TTC549 (cell line): ENCODE results near the gene TLR2.
"Not testable (repeated sequence)": the region's sequence is repeated elsewhere in the genome, so short reads cannot be mapped to it uniquely, and the experiment has no call there.

Experiments used
- FAIRE-seq: peaks from 2 replicates; lab custom pipeline; 2012; peaks lifted over from hg19 to GRCh38; lab: Jason Lieb, UNC

The TLR2 gene

DNA sequence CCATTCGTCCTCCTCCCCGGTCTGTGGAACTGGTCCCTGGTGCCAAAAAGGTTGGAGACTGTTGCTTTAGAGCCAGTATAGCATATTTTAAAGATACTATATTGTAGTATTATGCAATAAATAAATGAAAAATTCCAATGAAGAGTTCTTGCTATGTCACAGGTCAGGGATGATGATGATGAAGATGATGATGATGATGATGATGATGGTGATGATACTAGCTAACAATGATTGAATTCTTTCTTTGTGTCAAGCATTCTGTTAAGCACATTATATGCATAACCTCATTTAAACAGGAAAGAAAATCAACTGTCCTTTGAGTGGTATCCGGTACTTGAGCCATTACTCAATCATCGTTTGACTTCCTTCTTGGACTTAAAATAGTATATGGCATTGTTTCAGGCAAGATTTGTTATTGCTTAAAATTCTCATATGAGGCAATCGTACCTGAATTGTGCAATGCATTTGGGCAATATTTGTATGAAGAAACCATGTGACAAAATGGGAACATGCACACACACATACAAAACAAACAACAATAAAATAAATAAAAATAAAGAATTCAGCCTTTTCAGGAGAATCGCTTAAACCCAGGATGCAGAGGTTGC is 22.8 kb upstream of the TLR2 start:
- no peak for FAIRE-seq

GRCh38 chr4:153661908-153662307 is 22.2 kb upstream of the TLR2 start:
- no peak for FAIRE-seq

DNA sequence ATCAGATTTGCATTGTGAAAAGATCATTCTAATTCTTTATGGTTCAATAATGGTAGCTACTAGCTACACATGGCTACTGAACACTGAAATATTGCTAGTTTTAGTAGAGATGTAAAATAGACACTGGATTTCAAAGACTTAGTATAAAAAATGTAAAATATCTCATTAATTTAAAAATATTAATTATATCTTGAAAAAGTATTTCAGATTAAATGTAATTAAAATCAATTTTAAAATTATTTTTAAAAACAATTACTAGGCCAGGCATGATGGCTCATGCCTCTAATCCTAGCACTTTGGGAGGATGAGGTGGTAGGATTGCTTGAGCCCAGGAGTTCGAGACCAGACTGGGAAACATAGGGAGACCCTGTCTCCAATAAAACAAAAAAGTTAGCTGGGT is 20.4 kb upstream of the TLR2 start:
- FAIRE-seq: no peak

- not testable (repeated sequence) for FAIRE-seq
Measured at GRCh38 chr4:153666505-153666904, 17.6 kb upstream of the TLR2 start.

DNA sequence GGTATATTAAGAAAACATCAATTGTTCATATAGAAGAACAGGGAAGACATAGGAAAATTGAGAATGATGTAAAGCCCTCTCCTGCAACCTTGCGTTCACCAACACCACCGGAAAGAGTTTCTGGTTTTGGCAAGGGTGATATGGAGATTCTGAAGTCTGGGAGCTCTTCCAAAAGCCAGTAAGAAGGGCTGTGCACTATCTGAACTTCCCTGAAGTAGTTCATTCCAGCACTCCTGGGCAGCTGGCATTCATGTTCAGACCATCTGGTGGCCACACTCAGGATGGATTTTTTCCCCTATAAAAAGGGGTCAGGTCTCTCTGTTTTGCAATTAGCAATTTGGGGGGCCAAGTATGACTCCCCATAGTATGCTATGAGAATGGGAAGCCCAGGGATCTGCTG is 15.4 kb upstream of the TLR2 start:
- no peak for FAIRE-seq

- FAIRE-seq: no peak
Measured at GRCh38 chr4:153669838-153670237, 14.2 kb upstream of the TLR2 start.

GRCh38 chr4:153676486-153676885 is 7.6 kb upstream of the TLR2 start:
- no peak for FAIRE-seq

- no peak for FAIRE-seq
Measured at GRCh38 chr4:153676984-153677383, 7.1 kb upstream of the TLR2 start.

DNA sequence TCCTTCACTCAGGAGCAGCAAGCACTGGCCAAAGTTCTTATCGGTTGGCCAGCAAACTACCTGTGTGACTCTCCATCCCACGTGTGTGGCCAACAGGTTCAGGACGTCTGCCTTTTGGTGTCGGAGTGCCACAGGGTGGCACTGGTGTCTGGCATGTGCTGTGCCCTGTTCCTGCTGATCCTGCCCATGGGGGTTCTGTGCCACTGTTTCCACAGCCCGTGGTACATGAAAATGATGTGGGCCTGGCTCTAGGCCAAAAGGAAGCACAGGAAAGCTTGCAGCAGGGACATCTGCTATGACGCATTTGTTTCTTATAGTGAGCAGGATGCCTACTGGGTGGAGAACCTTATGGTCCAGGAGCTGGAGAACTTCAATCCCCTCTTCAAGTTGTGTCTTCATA is 4.6 kb upstream of the TLR2 start:
- FAIRE-seq: no peak

DNA sequence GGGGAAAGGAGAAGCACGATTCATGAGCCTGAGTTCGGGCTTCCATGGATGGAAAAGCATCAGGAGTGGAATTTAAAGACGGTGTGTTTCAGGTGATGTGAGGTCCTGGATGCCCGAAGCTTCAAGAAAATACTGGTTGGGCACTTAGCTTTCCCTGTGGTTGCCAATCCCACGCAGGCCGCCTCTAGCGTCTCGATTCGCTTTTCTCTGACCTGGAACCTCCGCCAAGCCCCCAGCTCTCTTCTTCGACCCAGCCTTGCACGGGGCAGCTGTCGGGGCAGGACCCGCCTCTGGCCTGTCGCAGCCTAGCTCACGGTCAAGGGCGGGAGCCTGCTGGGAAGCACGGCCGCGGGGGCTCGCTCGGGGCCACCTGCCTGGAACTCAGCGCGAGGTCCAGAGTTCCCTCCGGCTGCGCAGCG is 308 bp upstream of the TLR2 start:
- FAIRE-seq: no peak

DNA sequence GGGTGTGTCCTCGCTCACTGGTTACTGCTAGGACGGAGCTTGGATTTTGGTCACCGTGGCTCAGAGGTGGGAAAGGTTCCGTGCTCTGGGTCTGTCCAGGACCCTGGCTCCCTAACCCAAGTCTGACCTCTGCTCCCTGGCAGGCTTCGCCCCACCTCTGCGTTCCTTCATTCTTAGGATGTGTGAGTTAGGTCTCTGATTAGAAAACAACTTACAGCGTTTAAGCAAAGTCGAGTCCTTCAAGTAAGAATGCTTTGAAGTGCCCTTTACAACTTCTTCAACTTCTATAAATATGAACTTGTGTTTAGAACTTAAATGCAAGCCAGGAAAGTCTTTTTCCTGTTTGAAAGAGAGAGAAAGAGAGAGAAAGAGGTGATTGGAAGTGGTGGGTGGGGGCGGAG is 891 bp downstream of the TLR2 start:
- no peak for FAIRE-seq

DNA sequence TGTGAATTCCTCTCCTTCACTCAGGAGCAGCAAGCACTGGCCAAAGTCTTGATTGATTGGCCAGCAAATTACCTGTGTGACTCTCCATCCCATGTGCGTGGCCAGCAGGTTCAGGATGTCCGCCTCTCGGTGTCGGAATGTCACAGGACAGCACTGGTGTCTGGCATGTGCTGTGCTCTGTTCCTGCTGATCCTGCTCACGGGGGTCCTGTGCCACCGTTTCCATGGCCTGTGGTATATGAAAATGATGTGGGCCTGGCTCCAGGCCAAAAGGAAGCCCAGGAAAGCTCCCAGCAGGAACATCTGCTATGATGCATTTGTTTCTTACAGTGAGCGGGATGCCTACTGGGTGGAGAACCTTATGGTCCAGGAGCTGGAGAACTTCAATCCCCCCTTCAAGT is 20.4 kb downstream of the TLR2 start:
- FAIRE-seq: no peak

DNA sequence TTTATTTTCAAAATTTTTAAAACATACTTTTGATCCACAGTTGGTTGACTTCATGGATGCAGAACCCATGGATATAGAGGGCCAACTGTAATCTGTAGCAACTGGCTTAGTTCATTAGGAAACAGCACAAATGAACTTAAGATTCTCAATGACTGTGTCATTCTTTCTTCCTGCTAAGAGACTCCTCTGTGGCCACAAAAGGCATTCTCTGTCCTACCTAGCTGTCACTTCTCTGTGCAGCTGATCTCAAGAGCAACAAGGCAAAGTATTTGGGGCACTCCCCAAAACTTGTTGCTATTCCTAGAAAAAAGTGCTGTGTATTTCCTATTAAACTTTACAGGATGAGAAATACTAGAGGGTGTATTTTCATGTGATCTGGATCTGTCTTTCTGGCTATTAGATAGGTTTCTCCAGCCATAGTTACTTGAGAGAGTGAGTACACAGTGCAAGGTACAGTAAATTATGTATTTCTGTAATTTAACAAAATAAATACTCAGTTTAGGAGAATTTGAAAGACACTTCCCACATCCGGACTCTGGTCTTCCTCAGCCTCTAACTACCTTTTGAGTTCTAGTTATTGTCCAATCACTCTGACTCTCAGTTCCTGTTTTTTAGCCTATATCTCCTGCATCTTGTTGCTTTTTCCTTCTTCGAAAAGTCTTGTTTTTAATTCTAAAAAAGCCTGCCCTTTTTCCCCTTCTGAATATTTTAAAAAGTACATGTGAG is 21.8 kb downstream of the TLR2 start:
- no peak for FAIRE-seq

DNA sequence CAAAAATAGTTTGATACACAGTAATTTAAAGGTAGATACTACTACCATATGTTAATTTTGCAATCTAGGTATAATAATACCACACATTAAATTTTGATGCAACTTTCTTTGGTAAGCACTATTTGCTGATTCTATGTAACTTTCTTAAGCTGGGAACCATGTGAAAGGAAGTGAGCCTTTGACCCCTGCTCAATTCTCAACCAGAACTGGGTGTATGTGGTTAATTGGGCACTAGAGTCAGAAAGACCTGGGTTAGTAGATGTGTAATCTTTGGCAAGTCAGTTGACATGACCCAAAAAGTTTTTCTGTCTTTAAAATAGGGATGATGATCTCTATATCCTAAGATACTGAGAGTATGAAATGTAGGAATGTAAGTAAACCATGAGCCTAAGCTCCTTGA is 22.4 kb downstream of the TLR2 start:
- no peak for FAIRE-seq

DNA sequence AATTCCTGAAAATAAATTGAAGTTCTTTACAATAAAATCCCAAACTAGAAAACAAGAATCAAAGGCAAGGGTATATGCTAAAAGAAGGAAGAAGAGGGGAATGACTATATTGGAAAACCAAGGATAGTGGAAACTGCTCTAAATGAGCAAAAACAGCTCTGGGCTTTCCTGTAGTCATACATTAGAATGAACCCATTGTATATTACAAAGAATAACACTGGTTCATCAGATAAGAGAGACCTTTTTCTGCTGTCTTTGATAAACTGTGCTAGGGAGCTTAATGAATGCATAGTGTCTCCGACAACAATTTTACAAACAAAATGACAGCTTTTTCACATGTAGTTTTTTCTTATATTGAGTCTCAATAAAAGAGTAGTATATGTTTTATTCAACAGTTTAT is 26.6 kb downstream of the TLR2 start:
- no peak for FAIRE-seq

GRCh38 chr4:153713866-153714646 is 30.0 kb downstream of the TLR2 start:
- no peak for FAIRE-seq

GRCh38 chr4:153722036-153722435 is 38.0 kb downstream of the TLR2 start:
- no peak for FAIRE-seq

- no peak for FAIRE-seq
Measured at GRCh38 chr4:153724606-153725005, 40.5 kb downstream of the TLR2 start.

DNA sequence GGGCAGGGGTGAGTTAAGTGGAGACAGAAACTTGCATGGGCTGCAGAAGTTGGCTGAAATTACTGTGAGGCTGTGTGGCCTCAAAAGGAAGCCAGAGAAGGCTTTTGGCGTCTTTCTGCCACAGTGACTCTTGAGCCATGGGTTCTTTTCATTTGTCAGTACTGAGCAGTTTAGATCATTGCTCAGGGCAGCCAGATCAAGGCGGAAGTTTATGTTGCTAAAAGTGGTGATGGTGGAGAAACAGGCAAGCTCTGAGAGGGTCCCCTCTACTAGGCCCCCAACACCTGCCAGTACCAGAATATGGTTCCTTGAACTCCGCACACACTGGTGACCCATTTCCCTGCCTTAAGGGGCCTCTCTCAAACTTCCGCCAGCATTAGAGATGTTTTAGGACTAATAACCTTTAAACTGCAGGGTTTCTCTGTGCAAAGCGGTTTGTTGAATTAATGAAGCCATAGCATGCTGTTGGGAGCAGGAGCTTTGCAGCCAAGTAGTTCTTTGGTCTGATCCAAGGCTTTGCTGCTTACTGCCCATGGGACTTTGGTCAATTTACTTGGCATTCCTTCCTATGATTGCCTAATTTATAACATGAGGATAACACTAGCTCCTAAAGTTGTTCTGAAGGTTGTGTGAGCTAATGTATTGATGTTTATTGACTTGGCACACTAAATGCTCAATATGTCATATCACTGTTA is 41.2 kb downstream of the TLR2 start:
- FAIRE-seq: no peak

- FAIRE-seq: no peak
Measured at GRCh38 chr4:153725831-153726154, 41.7 kb downstream of the TLR2 start.

- FAIRE-seq: no peak
Measured at GRCh38 chr4:153728151-153728550, 44.1 kb downstream of the TLR2 start.

DNA sequence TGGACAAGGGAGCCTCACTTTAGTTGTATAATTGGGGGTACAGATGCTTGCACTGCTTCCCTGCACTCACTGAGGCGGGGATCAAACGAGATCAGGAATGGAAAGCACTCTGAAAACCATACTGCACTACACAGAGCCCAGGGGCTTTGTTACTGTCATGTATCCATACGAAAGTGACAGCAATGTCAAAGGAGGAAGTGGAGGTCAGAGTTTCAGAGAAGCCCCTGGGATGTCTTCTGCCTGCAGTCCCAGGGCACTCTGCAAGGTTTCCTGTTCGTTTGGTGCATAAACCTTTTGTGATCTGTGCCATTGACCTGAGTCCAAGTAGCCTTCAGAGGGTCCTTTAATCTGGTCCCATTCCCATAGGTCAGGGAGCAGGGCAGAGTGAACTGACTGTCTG is 44.6 kb downstream of the TLR2 start:
- FAIRE-seq: no peak

- no peak for FAIRE-seq
Measured at GRCh38 chr4:153729895-153730294, 45.8 kb downstream of the TLR2 start.
